CD14-positive monocyte (primary cell): ENCODE measurements around the gene TLR8. TPM values are rescaled to one million over a fixed set of nuclear protein-coding genes. Genes with fewer than 3 reads are reported as not detected.

Experiments
- DNase-seq, 3 donors: peaks; one replicate each; pipeline ENCODE4 v3.0.0-alpha.2; 2011 to 2022
- H2AFZ ChIP-seq: 2 replicates; pipeline ENCODE4 v1.6.0; 2012; ENCODE audit warnings: mild to moderate bottlenecking, low read depth, low read length, inconsistent platforms; ENCODE audit not compliant: insufficient read depth, poor library complexity, severe bottlenecking
- H3K27ac ChIP-seq, 2 donors: 1 replicate in 1 of 2; 2 replicates in 1 of 2; pipeline ENCODE4 v1.5.1; 2012 to 2013; ENCODE audit warnings: low read length in 2 of 2, control low read depth in 1 of 2, inconsistent platforms in 1 of 2, low read depth in 1 of 2, mild to moderate bottlenecking in 1 of 2
- H3K27me3 ChIP-seq, 2 donors: one replicate each; pipeline versions ENCODE4 v1.6.0 to v1.6.1; 2011 to 2013; ENCODE audit warnings: low read length in 2 of 2; ENCODE audit not compliant: control insufficient read depth in 2 of 2, insufficient read depth in 2 of 2
- H3K36me3 ChIP-seq, 2 donors: replicated peaks in 1 of 2; 1 replicate in 1 of 2; 2 replicates in 1 of 2; pipeline versions ENCODE4 v1.5.1 to v1.6.1; 2012 to 2013; ENCODE audit warnings: low read length in 2 of 2, control low read depth in 1 of 2, inconsistent platforms in 1 of 2, mild to moderate bottlenecking in 1 of 2; ENCODE audit not compliant: insufficient read depth in 2 of 2, control insufficient read depth in 1 of 2
- H3K4me1 ChIP-seq, 2 donors: 1 replicate in 1 of 2; 2 replicates in 1 of 2; pipeline versions ENCODE4 v1.5.1 to v1.6.1; 2012 to 2013; ENCODE audit warnings: low read length in 2 of 2, control low read depth in 1 of 2, inconsistent platforms in 1 of 2, mild to moderate bottlenecking in 1 of 2, moderate library complexity in 1 of 2; ENCODE audit not compliant: insufficient read depth in 2 of 2, control insufficient read depth in 1 of 2
- H3K4me2 ChIP-seq: replicated peaks from 2 replicates; pipeline ENCODE3; 2012; ENCODE audit warnings: low read length, moderate library complexity, mild to moderate bottlenecking; ENCODE audit not compliant: poor library complexity, severe bottlenecking; ENCODE audit errors: extremely low read depth
- H3K4me3 ChIP-seq, 3 experiments: fragments of 200-600 bp in 1 of 3; sonication (generic) in 1 of 3; replicated peaks in 1 of 3; 1 replicate in 2 of 3; 2 replicates in 1 of 3; pipeline ENCODE4 v1.5.1; 2011 to 2013; ENCODE audit warnings: low read length in 3 of 3, mild to moderate bottlenecking in 3 of 3, control low read depth in 2 of 3, low read depth in 2 of 3, inconsistent platforms in 1 of 3, moderate library complexity in 1 of 3
- H3K79me2 ChIP-seq: 2 replicates; pipeline ENCODE4 v1.6.0; 2012; ENCODE audit warnings: mild to moderate bottlenecking, control low read depth, inconsistent platforms, low read length, moderate library complexity; ENCODE audit not compliant: insufficient read depth
- H3K9ac ChIP-seq: 2 replicates; pipeline ENCODE4 v1.6.0; 2017; ENCODE audit warnings: low read length, mild to moderate bottlenecking; ENCODE audit not compliant: insufficient read depth, poor library complexity, severe bottlenecking
- H3K9me3 ChIP-seq, 2 donors: replicated peaks in 1 of 2; 1 replicate in 1 of 2; 2 replicates in 1 of 2; pipeline versions ENCODE4 v1.5.1 to v1.6.1; 2012 to 2013; ENCODE audit warnings: low read length in 2 of 2, control low read depth in 1 of 2; ENCODE audit not compliant: control insufficient read depth in 1 of 2, insufficient read depth in 1 of 2
- H4K20me1 ChIP-seq: 2 replicates; pipeline ENCODE4 v1.6.0; 2012; ENCODE audit warnings: mild to moderate bottlenecking, low read length, control low read depth, moderate library complexity; ENCODE audit not compliant: insufficient read depth
- H3K27ac Mint-ChIP-seq, 7 donors: one replicate each; pipeline ENCODE4 v1.8.0; 2020; ENCODE audit warnings: mild to moderate bottlenecking in 7 of 7, mixed read lengths in 7 of 7, moderate library complexity in 6 of 7, inconsistent platforms in 2 of 7
- H3K27me3 Mint-ChIP-seq, 3 donors: one replicate each; pipeline ENCODE4 v1.8.0; 2021 to 2022; ENCODE audit warnings: low read depth in 3 of 3, mild to moderate bottlenecking in 3 of 3, mixed read lengths in 3 of 3, moderate library complexity in 3 of 3, inconsistent platforms in 1 of 3
- H3K36me3 Mint-ChIP-seq, 2 donors: one replicate each; pipeline ENCODE4 v1.8.0; 2020; ENCODE audit warnings: mixed read lengths in 2 of 2, inconsistent platforms in 1 of 2, mild to moderate bottlenecking in 1 of 2
- H3K4me1 Mint-ChIP-seq: one replicate; pipeline ENCODE4 v1.8.0; 2020; ENCODE audit warnings: mild to moderate bottlenecking, mixed read lengths
- H3K4me3 Mint-ChIP-seq, 2 donors: one replicate each; pipeline ENCODE4 v1.8.0; 2020; ENCODE audit warnings: mild to moderate bottlenecking in 2 of 2, mixed read lengths in 2 of 2, moderate library complexity in 1 of 2
- H3K9me3 Mint-ChIP-seq, 7 donors: one replicate each; pipeline ENCODE4 v1.8.0; 2020 to 2022; ENCODE audit warnings: mixed read lengths in 7 of 7, mild to moderate bottlenecking in 6 of 7, moderate library complexity in 6 of 7, inconsistent platforms in 2 of 7
- WGBS: methylation state at CpG from one replicate; pipeline ENCODE4 v1.1.5; 2013; ENCODE audit warnings: missing lambda C conversion rate; ENCODE audit not compliant: insufficient coverage; 5-methylcytosine and 5-hydroxymethylcytosine counted together
- intact Hi-C, 2 donors: fragments of 100-400 bp; cut with micrococcal nuclease; formaldehyde crosslinking; loops; one replicate each; pipeline versions ENCODE4 v1.15.0 to v1.15.1; 2023
- polyA plus RNA-seq, 3 donors: library from polyadenylated mRNA; depleted of rRNA in 1 of 3; unstranded in 2 of 3; stranded (reverse) in 1 of 3; fragments of 300-500 nt in 2 of 3; fragments of >200 nt in 1 of 3; fragmentation: Illumina TruSeq in 2 of 3; gene quantifications; 1 replicate in 2 of 3; 2 replicates in 1 of 3; pipeline ENCODE4 v1.2.3, GENCODE V29; 2012 to 2021
- TF ChIP-seq, protein P1 (sequence below): fragments of 200-600 bp; IDR thresholded peaks from one replicate; pipeline ENCODE4 v1.8.0; 2022; ENCODE audit warnings: antibody characterized with exemption, mild to moderate bottlenecking

TLR8 gene
- polyA plus RNA-seq, 3 donors, result 23.1 to 61.9 (median 48.5) TPM

DNA sequence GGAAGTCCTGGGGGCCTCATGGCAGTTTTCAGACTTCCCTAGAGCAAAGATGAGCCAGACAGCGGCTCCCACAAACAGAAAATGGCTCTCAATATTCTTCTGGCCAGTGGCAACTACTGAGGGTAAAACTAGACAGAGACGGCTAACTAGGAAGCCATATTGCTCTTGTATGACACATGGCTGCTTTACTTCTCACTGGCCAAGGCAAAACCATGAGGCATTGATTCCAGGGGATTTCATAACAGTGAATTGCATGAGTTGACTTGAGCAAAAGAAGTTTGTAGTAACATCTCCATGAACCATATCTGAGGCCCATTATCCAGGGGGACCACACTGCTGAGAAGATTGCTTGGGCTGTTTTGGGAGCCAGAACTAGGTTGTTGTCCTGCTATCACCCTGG lies 13.7 kb upstream of the TLR8 start:
- no peak overlapping the region for H3K4me2 ChIP-seq
- peak overlapping the region in 1 of 2 donors; percentile 57 for H3K27ac ChIP-seq
- H3K79me2 ChIP-seq, result peaks cover 10% of the 10 kb centered on the region
- no peak overlapping the region for H2AFZ ChIP-seq
- peaks cover 79 to 81% of the 10 kb centered on the region in 2 donors for H3K4me1 ChIP-seq
- H3K36me3 ChIP-seq, result peaks cover 0 to 7% of the 10 kb centered on the region in 2 donors
- no peak overlapping the region for H3K4me3 ChIP-seq
- H3K27me3 ChIP-seq, result peaks cover 0 to 6% of the 10 kb centered on the region in 2 donors
- intact Hi-C loops, result loop anchor here in 1 of 2 donors (5.0 kb wide), 1 partner anchor 80 kb away; no protein-coding TSS in a partner anchor
- peak; percentile 30 to 67 (median 61) for DNase-seq
- peaks cover 3 to 9% of the 10 kb centered on the region in 2 donors for H3K36me3 Mint-ChIP-seq
- H3K9me3 Mint-ChIP-seq, result peaks cover 0 to 12% (median 0%) of the 10 kb centered on the region in 7 donors
- TF ChIP-seq, protein P1, sequence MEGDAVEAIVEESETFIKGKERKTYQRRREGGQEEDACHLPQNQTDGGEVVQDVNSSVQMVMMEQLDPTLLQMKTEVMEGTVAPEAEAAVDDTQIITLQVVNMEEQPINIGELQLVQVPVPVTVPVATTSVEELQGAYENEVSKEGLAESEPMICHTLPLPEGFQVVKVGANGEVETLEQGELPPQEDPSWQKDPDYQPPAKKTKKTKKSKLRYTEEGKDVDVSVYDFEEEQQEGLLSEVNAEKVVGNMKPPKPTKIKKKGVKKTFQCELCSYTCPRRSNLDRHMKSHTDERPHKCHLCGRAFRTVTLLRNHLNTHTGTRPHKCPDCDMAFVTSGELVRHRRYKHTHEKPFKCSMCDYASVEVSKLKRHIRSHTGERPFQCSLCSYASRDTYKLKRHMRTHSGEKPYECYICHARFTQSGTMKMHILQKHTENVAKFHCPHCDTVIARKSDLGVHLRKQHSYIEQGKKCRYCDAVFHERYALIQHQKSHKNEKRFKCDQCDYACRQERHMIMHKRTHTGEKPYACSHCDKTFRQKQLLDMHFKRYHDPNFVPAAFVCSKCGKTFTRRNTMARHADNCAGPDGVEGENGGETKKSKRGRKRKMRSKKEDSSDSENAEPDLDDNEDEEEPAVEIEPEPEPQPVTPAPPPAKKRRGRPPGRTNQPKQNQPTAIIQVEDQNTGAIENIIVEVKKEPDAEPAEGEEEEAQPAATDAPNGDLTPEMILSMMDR, result no peak
- no peaks in the 10 kb centered on the region for H3K9me3 ChIP-seq
- peaks cover 0 to 19% (median 1%) of the 10 kb centered on the region in 3 donors for H3K27me3 Mint-ChIP-seq
- H3K4me3 Mint-ChIP-seq, result no peak overlapping the region
- H4K20me1 ChIP-seq, result no peaks in the 10 kb centered on the region
- H3K9ac ChIP-seq, result no peak overlapping the region
- H3K27ac Mint-ChIP-seq, result peak overlapping the region; percentile 70 to 94 (median 82)
- WGBS, result no CpG with 5 or more reads among the region's 2 CpGs
- H3K4me1 Mint-ChIP-seq, result peaks cover 86% of the 10 kb centered on the region

DNA sequence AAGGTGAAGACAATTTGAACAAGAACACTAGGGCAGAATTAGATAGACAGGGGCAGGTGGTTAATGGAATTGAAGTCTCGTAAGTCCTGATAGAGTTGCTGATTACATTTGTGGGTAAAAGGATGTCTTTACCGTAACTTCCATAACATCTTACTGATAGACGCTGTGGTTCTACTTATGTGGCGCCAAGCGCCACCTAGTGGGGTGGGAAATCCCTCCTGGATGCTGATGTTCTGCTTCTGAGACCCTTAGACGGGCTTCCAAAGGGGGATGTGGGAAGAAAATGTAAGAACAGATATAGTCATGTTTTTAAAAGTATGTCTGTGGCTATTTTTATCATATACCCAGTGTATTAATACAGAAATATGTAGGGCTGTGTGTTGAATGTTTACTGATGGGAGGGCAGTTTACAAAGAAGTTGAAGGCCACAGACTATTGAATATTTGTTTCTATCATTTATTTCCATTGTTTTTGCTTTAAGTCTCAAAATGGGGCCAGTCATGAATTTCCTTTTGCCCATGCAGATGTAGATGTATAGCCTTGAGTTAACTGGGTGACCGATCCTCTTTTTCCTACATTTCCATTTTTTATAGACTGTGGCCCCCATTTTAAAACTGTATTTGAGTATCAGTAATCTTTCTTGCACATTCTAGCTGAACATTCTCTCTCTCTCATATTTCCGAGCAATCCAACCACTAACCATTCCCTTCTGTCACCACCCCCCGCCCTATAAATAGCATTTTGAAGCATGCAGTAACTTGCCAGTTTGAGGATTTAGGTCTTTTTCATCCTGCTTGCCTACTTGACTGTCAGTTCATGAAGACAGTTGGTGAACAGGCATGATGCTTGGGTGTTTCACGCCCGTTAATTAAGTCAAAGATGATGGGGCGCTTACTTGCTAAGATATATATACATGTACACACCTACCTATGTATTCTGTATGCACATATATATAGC lies 12.1 kb upstream of the TLR8 start:
- peak overlapping the region; percentile 2 to 59 for H3K4me3 Mint-ChIP-seq
- Histone ChIP-seq H4K20me1 (no peaks in the 10 kb centered on the region), H3K27me3 (peaks cover 0 to 3% of the 10 kb centered on the region in 2 donors), H2AFZ (no peak overlapping the region), H3K4me1 (peaks cover 76 to 83% of the 10 kb centered on the region in 2 donors), H3K9ac (no peak overlapping the region), H3K4me2 (peak overlapping the region; percentile 12), H3K9me3 (no peaks in the 10 kb centered on the region), H3K79me2 (no peaks in the 10 kb centered on the region), H3K36me3 (no peaks in the 10 kb centered on the region), H3K27ac (no peak overlapping the region), H3K4me3 (peak overlapping the region in 1 of 3 experiments; percentile 16)
- peaks cover 0 to 22% (median 1%) of the 10 kb centered on the region in 3 donors for H3K27me3 Mint-ChIP-seq
- peak overlapping the region in 6 of 7 donors; percentile 19 to 84 (median 40) for H3K27ac Mint-ChIP-seq
- H3K4me1 Mint-ChIP-seq, result peaks cover 80% of the 10 kb centered on the region
- no CpG with 5 or more reads among the region's 12 CpGs for WGBS
- peak; percentile 30 to 66 (median 53) for DNase-seq
- intact Hi-C loops, result loop anchor here (5.0 kb wide), 1 partner anchor 82 kb away; no protein-coding TSS in a partner anchor
- H3K36me3 Mint-ChIP-seq, result peaks cover 0 to 5% of the 10 kb centered on the region in 2 donors
- peaks cover 0 to 13% (median 0%) of the 10 kb centered on the region in 7 donors for H3K9me3 Mint-ChIP-seq
- TF ChIP-seq, protein P1, result peak; percentile 79
